HG02678 (cell line): Measurements from ENCODE around the gene E2F1.
A peak's percentile ranks its signal among the peaks of the same experiment; 100 is the strongest.
"Not testable (repeated sequence)": the region's sequence is repeated elsewhere in the genome, so short reads cannot be mapped to it uniquely, and the experiment has no call there.

Experiments
- ATAC-seq: cut with Tn5 transposase; IDR thresholded peaks from one replicate; pipeline ENCODE4 v1.9.1; 2021; ENCODE audit warnings: mild to moderate bottlenecking, moderate library complexity; ENCODE audit not compliant: unreplicated experiment

Gene E2F1

DNA sequence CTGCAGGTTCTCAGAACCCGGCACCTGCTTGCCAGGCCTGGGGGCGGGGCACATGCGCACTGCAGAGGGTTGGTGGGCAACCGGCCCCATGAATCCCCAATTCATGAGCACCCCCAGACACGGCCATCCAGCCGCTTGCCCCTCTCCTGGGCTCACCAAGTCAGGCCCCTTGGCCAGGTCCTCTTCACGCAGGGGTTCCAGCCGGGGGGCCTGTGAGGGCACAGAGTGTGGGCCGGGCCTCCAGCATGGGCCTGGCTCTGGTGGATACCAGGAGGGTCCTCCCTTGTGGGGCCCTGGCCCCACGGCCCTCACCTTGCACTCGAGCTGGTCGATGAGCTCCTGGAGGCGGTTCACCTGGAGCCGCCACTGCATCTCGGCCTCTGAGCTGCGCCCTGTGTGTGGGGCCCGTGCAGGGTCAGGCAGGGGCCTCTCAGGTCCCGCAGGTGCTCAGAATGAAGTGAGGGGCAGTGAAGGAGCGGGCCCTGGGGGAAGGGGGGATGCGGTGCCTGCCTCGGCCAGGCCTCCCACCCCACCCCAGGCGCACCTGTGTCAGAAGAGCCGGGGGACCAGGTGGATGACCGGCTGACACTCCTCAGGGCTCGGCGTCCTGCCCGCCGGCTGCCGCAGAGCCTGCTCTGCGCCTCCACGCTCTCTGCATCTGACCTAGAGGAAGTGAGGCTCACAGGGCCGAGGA is 26.7 kb downstream of the E2F1 start:
- ATAC-seq: no peak

DNA sequence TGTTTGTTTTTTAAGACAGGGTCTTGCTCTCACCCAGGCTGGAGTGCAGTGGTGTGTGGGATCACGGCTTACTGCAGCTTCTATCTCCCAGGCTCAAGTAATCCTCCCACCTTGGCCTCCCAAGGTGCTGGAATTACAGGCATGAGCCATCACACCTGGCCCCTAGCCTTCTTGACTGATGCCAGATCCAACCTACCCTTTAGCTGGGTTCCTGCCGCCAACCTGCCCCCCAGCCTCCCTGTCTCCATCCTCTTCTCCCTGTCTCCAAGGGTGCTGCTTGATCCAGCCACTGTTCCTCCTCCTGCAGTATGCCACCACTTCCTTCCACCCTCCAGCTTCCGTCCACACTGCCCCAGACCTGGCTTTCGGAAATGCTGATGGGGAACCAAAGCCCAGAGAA is 27.3 kb downstream of the E2F1 start:
- no peak for ATAC-seq

- no peak for ATAC-seq
These were observed 27.7 kb downstream of the E2F1 start for GRCh38 chr20:33658510-33658909.

GRCh38 chr20:33657704-33658095 is 28.5 kb downstream of the E2F1 start:
- ATAC-seq: no peak

DNA sequence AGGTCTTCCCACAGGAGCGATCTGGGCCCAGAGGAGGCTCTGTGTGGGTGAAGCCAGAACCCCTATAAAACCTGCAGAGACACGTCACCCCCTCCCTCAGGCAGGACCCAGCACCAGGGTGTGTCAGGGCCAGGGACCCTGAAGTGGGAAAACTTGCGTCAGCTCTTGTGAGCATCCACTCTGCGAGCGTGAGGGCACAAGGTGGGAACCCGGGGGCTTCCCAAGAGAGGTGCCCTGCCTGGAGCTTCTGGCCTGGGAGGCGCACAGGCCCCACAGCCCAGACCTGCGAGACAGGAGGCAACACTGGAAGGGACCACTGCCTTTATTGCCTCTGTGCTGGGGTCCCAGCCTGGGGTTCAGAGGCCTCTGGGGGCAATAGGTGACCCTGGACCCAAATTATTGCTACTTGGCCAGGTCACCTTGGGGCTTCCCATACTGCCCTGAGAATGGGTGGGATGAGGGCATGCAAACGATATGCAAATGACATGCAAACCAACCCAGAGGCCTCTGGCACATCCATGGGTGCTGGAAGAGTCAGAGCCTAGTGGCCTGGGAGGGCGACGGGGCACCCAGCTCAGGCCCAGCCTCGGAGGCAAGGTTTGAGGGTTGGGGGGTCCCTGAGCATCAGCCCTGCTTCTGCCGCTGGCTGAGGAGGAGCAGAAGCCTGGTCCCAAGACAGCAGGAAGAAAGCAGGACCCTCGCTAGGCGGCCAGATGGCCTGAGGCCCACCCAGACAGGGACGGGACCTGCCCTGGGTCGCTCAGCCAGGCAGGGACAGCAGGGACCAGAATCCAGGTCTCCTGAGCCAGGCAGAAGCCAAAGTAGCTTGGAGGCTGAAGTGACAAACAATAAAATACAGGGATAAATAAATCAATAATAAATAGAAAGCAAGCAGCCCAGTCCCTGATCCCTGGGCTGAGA is 29.1 kb downstream of the E2F1 start:
- no peak for ATAC-seq

- no peak for ATAC-seq
These were observed 30.0 kb downstream of the E2F1 start for GRCh38 chr20:33656010-33656782.

DNA sequence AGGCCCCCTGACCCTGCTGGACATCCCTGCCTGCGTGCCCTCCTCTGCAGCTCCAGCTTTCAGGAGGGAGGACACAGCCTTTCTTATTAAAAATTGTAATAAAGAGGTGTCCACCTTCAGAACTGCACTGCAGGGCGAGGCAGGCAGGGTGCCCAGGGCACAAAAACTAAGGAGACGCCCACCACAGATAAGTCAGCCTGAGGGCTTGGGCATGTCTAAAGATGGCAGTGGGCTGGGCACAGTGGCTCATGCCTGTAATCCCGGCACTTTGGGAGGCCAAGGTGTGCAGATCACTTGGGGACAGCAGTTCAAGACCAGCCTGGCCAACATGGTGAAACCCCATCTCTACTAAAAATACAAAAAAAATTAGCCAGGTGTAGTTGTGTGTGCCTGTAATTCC is 31.0 kb downstream of the E2F1 start:
- no peak for ATAC-seq

DNA sequence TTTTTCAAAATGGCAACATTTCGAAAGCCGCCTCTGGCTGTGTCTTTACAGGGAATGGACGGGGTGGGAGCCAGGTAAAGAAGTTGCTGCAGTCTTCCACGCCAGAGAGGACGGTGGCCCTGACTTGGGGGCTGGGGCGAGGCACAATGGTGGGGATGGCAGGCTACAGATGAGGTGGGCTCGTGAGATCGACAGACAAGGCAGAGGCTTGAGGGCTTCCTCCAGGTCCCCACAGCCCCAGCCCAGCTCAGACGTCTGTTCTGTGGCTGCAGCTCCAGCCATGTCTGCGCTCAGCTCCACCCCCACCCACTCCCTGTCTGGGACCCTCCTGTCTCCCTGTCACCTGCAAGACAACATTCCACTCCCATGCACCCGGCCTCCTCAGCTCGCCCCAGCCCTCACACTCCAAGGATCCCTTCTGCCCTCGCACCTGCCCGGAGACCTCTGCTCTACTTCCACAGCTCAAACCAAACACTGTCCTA is 31.5 kb downstream of the E2F1 start:
- ATAC-seq: no peak

- no peak for ATAC-seq
These were observed 32.1 kb downstream of the E2F1 start for GRCh38 chr20:33653900-33654596.

GRCh38 chr20:33653218-33653899 is 32.8 kb downstream of the E2F1 start:
- peak; percentile 46 for ATAC-seq

- ATAC-seq: no peak
These were observed 34.6 kb downstream of the E2F1 start for GRCh38 chr20:33651562-33652048.

DNA sequence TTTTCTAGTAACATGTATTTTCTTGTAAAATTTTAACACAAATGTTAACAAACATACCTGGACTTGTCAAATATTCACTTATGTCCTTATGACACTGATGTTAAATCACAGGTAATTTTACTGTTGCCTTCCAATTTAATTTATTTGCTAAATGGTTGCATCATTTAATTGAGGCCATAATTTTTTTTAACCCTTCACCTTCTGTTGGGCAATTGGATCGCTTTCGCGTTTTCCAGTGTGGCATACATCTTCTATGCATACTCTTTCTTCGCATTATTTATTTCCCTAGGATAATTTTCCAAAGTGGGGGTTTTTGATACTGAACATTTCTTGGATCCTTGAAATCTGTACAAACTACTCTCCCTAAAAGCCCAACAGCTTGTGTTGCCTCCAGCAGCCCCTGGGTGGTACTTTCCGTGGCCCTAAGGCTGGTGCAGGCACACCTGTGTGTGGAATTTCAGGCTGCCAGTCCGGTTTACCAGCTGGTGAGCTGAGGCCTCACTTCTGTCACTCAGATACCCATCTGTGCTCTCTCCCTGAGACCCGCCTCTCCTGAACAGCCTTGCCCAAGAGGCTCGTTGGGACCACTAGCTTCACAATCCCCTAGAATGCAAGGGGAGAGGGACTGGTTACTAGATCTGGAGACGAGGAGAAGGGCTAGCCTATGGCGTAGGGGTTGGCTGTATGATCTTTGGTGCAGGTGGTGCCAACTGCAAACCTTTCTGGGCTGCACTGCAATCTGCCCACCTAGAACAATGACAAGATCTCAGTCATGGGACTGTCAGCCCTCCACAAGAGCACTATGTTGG is 35.2 kb downstream of the E2F1 start:
- no peak for ATAC-seq

- no peak for ATAC-seq
These were observed 36.0 kb downstream of the E2F1 start for GRCh38 chr20:33650111-33650752.

- ATAC-seq: no peak
These were observed 36.9 kb downstream of the E2F1 start for GRCh38 chr20:33649201-33649681.

- ATAC-seq: no peak
These were observed 37.7 kb downstream of the E2F1 start for GRCh38 chr20:33648396-33649004.

DNA sequence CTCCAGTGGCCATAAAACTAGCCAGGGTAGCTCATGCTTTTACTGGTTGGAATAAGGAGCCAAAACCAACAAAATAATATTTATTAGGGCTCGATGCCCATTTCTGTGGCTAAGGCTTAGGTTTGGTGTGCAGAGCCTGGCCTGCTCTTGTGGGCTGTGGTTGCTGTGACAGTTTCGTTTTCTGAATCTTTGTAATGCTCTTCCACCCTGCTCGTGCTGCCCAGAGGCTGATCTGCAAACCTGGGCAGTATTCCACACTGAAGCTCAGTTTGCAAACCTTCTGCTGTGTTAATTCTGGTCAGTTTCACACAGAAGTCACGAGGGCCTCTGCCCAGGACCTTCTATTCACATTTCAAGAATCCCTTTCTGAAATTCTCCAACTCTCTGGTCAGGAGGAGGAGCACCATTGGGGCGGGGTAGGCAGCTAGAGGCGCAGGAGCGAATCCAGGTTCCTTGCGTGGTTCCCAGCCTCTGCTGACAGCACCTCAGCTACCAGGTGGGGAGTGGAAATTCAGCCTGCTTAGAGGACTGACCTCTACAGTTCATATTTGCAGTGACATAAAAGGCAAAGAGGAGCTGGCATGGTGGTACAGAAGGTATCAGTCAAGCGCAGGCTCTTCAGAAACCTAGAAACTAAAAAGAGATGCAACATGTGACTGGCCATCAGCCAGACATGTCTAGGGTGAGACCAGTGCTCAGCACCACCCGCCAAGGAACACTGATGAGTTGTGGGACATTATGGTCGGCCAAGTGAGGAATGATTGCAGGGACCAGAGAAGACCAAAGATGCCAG is 38.4 kb downstream of the E2F1 start:
- no peak for ATAC-seq

DNA sequence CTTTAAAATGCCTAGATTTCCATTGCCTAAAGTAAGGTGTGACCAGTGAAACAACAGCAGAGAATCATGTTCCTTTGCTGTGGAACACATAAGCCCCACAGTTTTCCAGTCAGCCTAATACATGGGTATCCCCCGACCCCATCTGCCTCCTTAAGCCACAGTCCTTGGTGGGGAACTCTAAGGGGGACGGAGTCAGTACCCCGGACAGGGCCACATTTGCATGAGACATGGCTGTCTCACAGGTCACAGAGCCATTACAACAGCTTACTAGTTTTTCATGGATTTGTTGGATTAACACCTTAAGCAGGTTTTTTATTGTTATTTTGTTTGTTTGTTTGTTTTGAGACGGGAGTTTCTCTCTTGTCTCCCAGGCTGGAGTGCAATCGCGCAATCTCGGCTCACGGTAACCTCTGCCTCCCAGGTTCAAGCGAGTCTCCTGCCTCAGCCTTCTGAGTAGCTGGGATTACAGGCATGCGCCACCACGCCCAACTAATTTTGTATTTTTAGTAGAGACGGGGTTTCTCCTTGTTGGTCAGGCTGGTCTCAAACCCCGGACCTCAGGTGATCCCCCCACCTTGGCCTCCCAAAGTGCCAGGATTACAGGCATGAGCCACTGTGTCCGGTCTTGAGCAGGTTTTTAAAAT is 39.1 kb downstream of the E2F1 start:
- not testable (repeated sequence) for ATAC-seq
